HepG2 (cell line): ENCODE measurements around the gene APOBEC3C.
"Not testable (repeated sequence)": the region's sequence is repeated elsewhere in the genome, so short reads cannot be mapped to it uniquely, and the experiment has no call there.

Experiments
- CREB1 ChIP-seq, 2 experiments: fragments of 450-650 bp in 1 of 2; IDR thresholded peaks; 2 replicates each; pipeline ENCODE4 v1.6.1; 2016 to 2017; ENCODE audit warnings: control low read depth in 1 of 2, mild to moderate bottlenecking in 1 of 2, missing compliant biosample characterization in 1 of 2, missing genetic modification characterization in 1 of 2
- USF2 ChIP-seq, 2 experiments: sonication (generic) in 1 of 2; formaldehyde crosslinking in 1 of 2; IDR thresholded peaks; 2 replicates each; pipeline versions ENCODE4 v1.5.1 to v1.6.1; 2011 to 2020; ENCODE audit warnings: borderline replicate concordance in 1 of 2, low read depth in 1 of 2, low read length in 1 of 2, mild to moderate bottlenecking in 1 of 2, missing genetic modification reagents in 1 of 2, moderate library complexity in 1 of 2
- ZFP90 ChIP-seq: sonication (generic); formaldehyde crosslinking; IDR thresholded peaks from 2 replicates; pipeline ENCODE4 v1.8.0; 2022; ENCODE audit warnings: missing genetic modification reagents, mild to moderate bottlenecking, inconsistent platforms, borderline replicate concordance
- ZNF136 ChIP-seq: sonication (generic); formaldehyde crosslinking; IDR thresholded peaks from 2 replicates; pipeline ENCODE4 v1.8.1; 2022; ENCODE audit warnings: low read depth, mild to moderate bottlenecking, moderate library complexity, missing genetic modification reagents
- ZNF275 ChIP-seq: sonication (generic); formaldehyde crosslinking; IDR thresholded peaks from 2 replicates; pipeline ENCODE4 v1.8.0; 2022; ENCODE audit warnings: missing genetic modification reagents, mild to moderate bottlenecking, inconsistent platforms, borderline replicate concordance
- ZNF501 ChIP-seq: sonication (generic); formaldehyde crosslinking; IDR thresholded peaks from 2 replicates; pipeline ENCODE4 v1.5.1; 2020; ENCODE audit warnings: mild to moderate bottlenecking, moderate library complexity, missing genetic modification reagents

- TF ChIP-seq USF2 (IDR thresholded peaks at IDR 0.05; ENCODE audit: low read depth, low read length); USF2 (CRISPR knock-in tag; IDR thresholded peaks at IDR 0.05; ENCODE audit: borderline replicate concordance); ZNF501 (CRISPR knock-in tag); CREB1 (IDR thresholded peaks at IDR 0.05); CREB1 (CRISPR knock-in tag; IDR thresholded peaks at IDR 0.05); ZFP90 (CRISPR knock-in tag); ZNF275 (CRISPR knock-in tag); ZNF136: not testable (repeated sequence)
Observed at GRCh38 chr22:39043063-39043462, 29.0 kb downstream of the APOBEC3C start.
